Esophagus muscularis mucosa (tissue), 4 donors: ENCODE data around the gene MAN1C1. TPM values are rescaled to one million over a fixed set of nuclear protein-coding genes. Genes with fewer than 3 reads are reported as not detected.
A peak's percentile ranks its signal among the peaks of the same experiment; 100 is the strongest.

Experiments used
- DNase-seq: peaks from one replicate; pipeline ENCODE4 v3.0.0-alpha.2; 2017; ENCODE audit errors: extremely low spot score
- H3K27ac ChIP-seq, 4 donors: fragments of 200-600 bp; sonication (generic); replicated peaks in 1 of 4; 1 replicate in 3 of 4; 2 replicates in 1 of 4; pipeline ENCODE4 v1.5.1; 2016 to 2019; ENCODE audit warnings: mild to moderate bottlenecking in 1 of 4
- H3K27me3 ChIP-seq, 4 donors: fragments of 200-600 bp; sonication (generic); one replicate each; pipeline versions ENCODE4 v1.5.1 to v1.6.0; 2016 to 2019
- H3K36me3 ChIP-seq, 4 donors: fragments of 200-600 bp; sonication (generic); one replicate each; pipeline ENCODE4 v1.5.1; 2016 to 2019
- H3K4me1 ChIP-seq, 4 donors: fragments of 200-600 bp; sonication (generic); one replicate each; pipeline ENCODE4 v1.5.1; 2016 to 2019
- H3K4me3 ChIP-seq, 4 donors: fragments of 200-600 bp; sonication (generic); 1 replicate in 2 of 4; 2 replicates in 2 of 4; pipeline ENCODE4 v1.5.1; 2016 to 2019; ENCODE audit warnings: mild to moderate bottlenecking in 4 of 4, moderate library complexity in 1 of 4
- H3K9me3 ChIP-seq, 4 donors: fragments of 200-600 bp; sonication (generic); 1 replicate in 3 of 4; 2 replicates in 1 of 4; pipeline ENCODE4 v1.5.1; 2016 to 2019
- CTCF ChIP-seq, 3 experiments: fragments of 200-600 bp in 2 of 3; fragments of 450-650 bp in 1 of 3; sonication (generic) in 2 of 3; IDR thresholded peaks; one replicate each; pipeline ENCODE4 v1.5.1; 2017 to 2019; ENCODE audit warnings: antibody characterized with exemption in 3 of 3, mild to moderate bottlenecking in 2 of 3, moderate library complexity in 1 of 3
- EP300 ChIP-seq: sonication (generic); formaldehyde crosslinking; IDR thresholded peaks from one replicate; pipeline ENCODE4 v1.6.1; 2017; ENCODE audit warnings: antibody characterized with exemption
- POLR2A ChIP-seq: fragments of 450-650 bp; IDR thresholded peaks from one replicate; pipeline ENCODE4 v1.6.1; 2017; ENCODE audit warnings: antibody characterized with exemption, moderate library complexity, mild to moderate bottlenecking, low read depth
- POLR2AphosphoS5 ChIP-seq, 2 donors: sonication (generic); formaldehyde crosslinking; IDR thresholded peaks; one replicate each; pipeline ENCODE4 v1.6.1; 2017; ENCODE audit warnings: antibody characterized with exemption in 2 of 2
- WGBS: methylation state at CpG from one replicate; pipeline ENCODE4 v1.1.5; 2018; 5-methylcytosine and 5-hydroxymethylcytosine counted together
- intact Hi-C: fragments of 100-400 bp; cut with DNase I; formaldehyde crosslinking; loops from one replicate; pipeline ENCODE4 v1.15.1; 2023
- total RNA-seq, 4 donors: library from RNA; depleted of rRNA; stranded (reverse); fragments of >200 nt; gene quantifications; one replicate each; pipeline versions ENCODE4 v1.1.0 to v1.2.1, GENCODE V29; 2016

Gene MAN1C1
- total RNA-seq, 4 donors from 2014 or later, result 20.2 to 22.8 (median 20.7) TPM

- DNase-seq, result peak; percentile 98
- H3K4me1 ChIP-seq, result peaks cover 29 to 54% (median 40%) of the 10 kb centered on the region in 4 donors
- H3K4me3 ChIP-seq, result no peak overlapping the region
- peak; percentile 43 to 88 for TF ChIP-seq POLR2AphosphoS5 (IDR thresholded peaks at IDR 0.05)
- no peak for TF ChIP-seq POLR2A
- TF ChIP-seq EP300, result peak; percentile 32
- no peak for TF ChIP-seq CTCF (IDR thresholded peaks at IDR 0.05)
- no peaks in the 10 kb centered on the region for H3K27me3 ChIP-seq
- H3K36me3 ChIP-seq, result no peaks in the 10 kb centered on the region
- intact Hi-C loops, result loop anchor here (5.0 kb wide), 3 partner anchors 46 to 126 kb away; partner anchors contain the start of gene MAN1C1
- 50% methylated on average over 14 of the region's 17 CpGs for WGBS
- H3K27ac ChIP-seq, result peak overlapping the region; percentile 87 to 94 (median 88)
- H3K9me3 ChIP-seq, result no peaks in the 10 kb centered on the region
Measured at GRCh38 chr1:25743164-25744139, 126.9 kb downstream of the MAN1C1 start.

- peaks cover 29 to 60% (median 46%) of the 10 kb centered on the region in 4 donors for H3K4me1 ChIP-seq
- no peak overlapping the region for H3K4me3 ChIP-seq
- no peaks in the 10 kb centered on the region for H3K9me3 ChIP-seq
- peak overlapping the region; percentile 87 to 94 (median 88) for H3K27ac ChIP-seq
- intact Hi-C loops, result loop anchor here (5.0 kb wide), 3 partner anchors 47 to 127 kb away; partner anchors contain the start of gene MAN1C1
- peak; percentile 93 for DNase-seq
- WGBS, result 32% methylated on average over 6 of the region's 8 CpGs
- no peaks in the 10 kb centered on the region for H3K27me3 ChIP-seq
- peaks cover 0 to 1% (median 0%) of the 10 kb centered on the region in 4 donors for H3K36me3 ChIP-seq
- TF ChIP-seq POLR2A (no peak), CTCF (IDR thresholded peaks at IDR 0.05) (peak; percentile 65 to 70 (median 65)), POLR2AphosphoS5 (IDR thresholded peaks at IDR 0.05) (peak; percentile 61 to 69)
Measured at GRCh38 chr1:25744140-25744581, 127.6 kb downstream of the MAN1C1 start.

- H3K4me3 ChIP-seq, result no peak overlapping the region
- no peaks in the 10 kb centered on the region for H3K9me3 ChIP-seq
- no peaks in the 10 kb centered on the region for H3K27me3 ChIP-seq
- WGBS, result 97% methylated on average over 8 of the region's 8 CpGs
- peaks cover 29 to 60% (median 47%) of the 10 kb centered on the region in 4 donors for H3K4me1 ChIP-seq
- H3K36me3 ChIP-seq, result peaks cover 0 to 4% (median 0%) of the 10 kb centered on the region in 4 donors
- intact Hi-C loops, result loop anchor here (5.0 kb wide), 3 partner anchors 48 to 128 kb away; partner anchors contain the start of gene MAN1C1
- H3K27ac ChIP-seq, result peak overlapping the region; percentile 87 to 94 (median 88)
- DNase-seq, result no peak
- TF ChIP-seq CTCF (IDR thresholded peaks at IDR 0.05), result no peak
- TF ChIP-seq EP300, result no peak
- TF ChIP-seq POLR2AphosphoS5 (IDR thresholded peaks at IDR 0.05), result no peak
- TF ChIP-seq POLR2A, result no peak
Measured at GRCh38 chr1:25744636-25745425, 128.2 kb downstream of the MAN1C1 start.

GRCh38 chr1:25746299-25747045, 129.9 kb downstream of the MAN1C1 start:
- Histone ChIP-seq H3K9me3 (no peaks in the 10 kb centered on the region), H3K36me3 (peaks cover 0 to 8% (median 5%) of the 10 kb centered on the region in 4 donors), H3K4me1 (peaks cover 29 to 60% (median 47%) of the 10 kb centered on the region in 4 donors), H3K27ac (no peak overlapping the region), H3K4me3 (no peak overlapping the region), H3K27me3 (no peaks in the 10 kb centered on the region)
- 94% methylated on average over 6 of the region's 22 CpGs for WGBS
- TF ChIP-seq POLR2A (no peak), EP300 (no peak), POLR2AphosphoS5 (IDR thresholded peaks at IDR 0.05) (no peak), CTCF (IDR thresholded peaks at IDR 0.05) (no peak)
- no peak for DNase-seq
- intact Hi-C loops, result no loop called here
